PFSK-1 (cell line): ENCODE measurements around the gene CAMK4.

Experiments
- FOXP2 ChIP-seq: optimal IDR thresholded peaks from 2 replicates; pipeline ENCODE3; 2011; ENCODE audit warnings: borderline replicate concordance, control low read depth, inconsistent platforms; ENCODE audit not compliant: insufficient read depth; ENCODE audit errors: extremely low read length, extremely low read depth
- POLR2AphosphoS5 ChIP-seq: IDR thresholded peaks from 2 replicates; pipeline ENCODE4 v1.6.1; 2012; ENCODE audit warnings: low read depth, mild to moderate bottlenecking, control low read depth, low read length, moderate library complexity
- REST ChIP-seq, 2 experiments: IDR thresholded peaks; 2 replicates each; pipeline versions ENCODE4 v1.6.1 to v1.8.0; 2011 to 2012; ENCODE audit warnings: low read depth in 2 of 2, low read length in 2 of 2, control low read depth in 1 of 2, inconsistent platforms in 1 of 2, mild to moderate bottlenecking in 1 of 2, moderate library complexity in 1 of 2; ENCODE audit not compliant: insufficient read depth in 1 of 2
- SIN3A ChIP-seq: IDR thresholded peaks from 2 replicates; pipeline ENCODE4 v1.6.1; 2012; ENCODE audit warnings: mild to moderate bottlenecking, low read length, moderate library complexity, borderline replicate concordance; ENCODE audit not compliant: insufficient read depth
- TAF1 ChIP-seq: IDR thresholded peaks from 2 replicates; pipeline ENCODE4 v1.6.1; 2012; ENCODE audit warnings: low read length, control low read depth, borderline replicate concordance; ENCODE audit not compliant: insufficient read depth

CAMK4 gene

GRCh38 chr5:111469903-111470302 is 245.7 kb downstream of the CAMK4 start:
- no peak for TF ChIP-seq REST (IDR thresholded peaks at IDR 0.05; ENCODE audit: insufficient read depth in 1 of 2, low read depth in 2 of 2, low read length in 2 of 2)
- TF ChIP-seq TAF1, result no peak
- TF ChIP-seq POLR2AphosphoS5, result no peak
- TF ChIP-seq FOXP2, result no peak
- no peak for TF ChIP-seq SIN3A

DNA sequence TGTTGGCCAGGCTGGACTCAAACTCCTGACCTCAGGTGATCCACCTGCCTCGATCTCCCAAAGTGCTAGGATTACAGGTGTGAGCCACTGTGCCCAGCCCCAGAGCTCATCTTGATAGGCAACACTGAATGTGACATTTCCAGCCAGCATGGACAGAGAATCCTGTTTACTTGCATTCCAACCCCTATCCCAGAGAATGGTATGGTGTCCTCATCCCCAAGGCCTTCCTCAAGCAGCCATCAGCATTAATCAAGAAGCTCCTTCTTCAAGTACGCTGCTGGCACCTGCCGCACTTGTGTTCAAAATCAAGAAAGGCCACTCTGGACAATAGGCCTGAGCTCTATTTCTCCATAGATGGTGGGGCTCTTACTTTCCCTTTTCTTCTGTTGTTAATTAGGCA is 247.9 kb downstream of the CAMK4 start:
- no peak for TF ChIP-seq FOXP2
- no peak for TF ChIP-seq SIN3A
- TF ChIP-seq REST (IDR thresholded peaks at IDR 0.05; ENCODE audit: insufficient read depth in 1 of 2, low read depth in 2 of 2, low read length in 2 of 2), result no peak
- no peak for TF ChIP-seq POLR2AphosphoS5
- TF ChIP-seq TAF1, result no peak

- TF ChIP-seq POLR2AphosphoS5 (no peak), TAF1 (no peak), FOXP2 (no peak), REST (IDR thresholded peaks at IDR 0.05; ENCODE audit: insufficient read depth in 1 of 2, low read depth in 2 of 2, low read length in 2 of 2) (no peak), SIN3A (no peak)
These were observed 248.4 kb downstream of the CAMK4 start for GRCh38 chr5:111472579-111472978.

- TF ChIP-seq TAF1, result no peak
- no peak for TF ChIP-seq REST (IDR thresholded peaks at IDR 0.05; ENCODE audit: insufficient read depth in 1 of 2, low read depth in 2 of 2, low read length in 2 of 2)
These were observed 254.1 kb downstream of the CAMK4 start for GRCh38 chr5:111478266-111478665.

- TF ChIP-seq POLR2AphosphoS5, result no peak
- TF ChIP-seq REST (IDR thresholded peaks at IDR 0.05; ENCODE audit: insufficient read depth in 1 of 2, low read depth in 2 of 2, low read length in 2 of 2), result no peak
- TF ChIP-seq TAF1, result no peak
- no peak for TF ChIP-seq FOXP2
- no peak for TF ChIP-seq SIN3A
These were observed 254.7 kb downstream of the CAMK4 start for GRCh38 chr5:111478898-111479297.
